Cardiac muscle cell (in vitro differentiated cells and primary cell): ENCODE data around the gene BCAS4. TPM values are rescaled to one million over a fixed set of nuclear protein-coding genes. Genes with fewer than 3 reads are reported as not detected.
A peak's percentile ranks its signal among the peaks of the same experiment; 100 is the strongest.
"Not testable (repeated sequence)": the region's sequence is repeated elsewhere in the genome, so short reads cannot be mapped to it uniquely, and the experiment has no call there.

ENCODE experiments used
- DNase-seq, 2 donors: peaks; one replicate each; pipeline versions ENCODE4 v3.0.0 to v3.0.0-alpha.2; 2010 to 2017; ENCODE audit warnings: low read depth in 1 of 2, low spot score in 1 of 2
- H3K27ac ChIP-seq: fragments of 200-600 bp; sonication (generic); 2 replicates; pipeline ENCODE4 v1.5.1; 2016
- H3K27me3 ChIP-seq: fragments of 200-600 bp; sonication (generic); 2 replicates; pipeline ENCODE4 v1.6.0; 2016; ENCODE audit warnings: control low read depth
- H3K36me3 ChIP-seq: fragments of 200-600 bp; sonication (generic); 2 replicates; pipeline ENCODE4 v1.5.1; 2016; ENCODE audit warnings: control low read depth
- H3K4me1 ChIP-seq: fragments of 200-600 bp; sonication (generic); 2 replicates; pipeline ENCODE4 v1.8.1; 2017; ENCODE audit warnings: low read depth, mild to moderate bottlenecking, mixed run types
- H3K4me3 ChIP-seq: fragments of 200-600 bp; sonication (generic); 2 replicates; pipeline ENCODE4 v1.5.1; 2016; ENCODE audit warnings: mild to moderate bottlenecking
- H3K9me3 ChIP-seq: fragments of 200-600 bp; sonication (generic); 2 replicates; pipeline ENCODE4 v1.5.1; 2017; ENCODE audit warnings: low read depth, mild to moderate bottlenecking, control low read depth
- polyA plus RNA-seq: library from polyadenylated mRNA; unstranded; fragments of >200 nt; fragmentation: Nextera tagmentation; extraction: Ambion mirVana; gene quantifications from 2 replicates; pipeline ENCODE4 v1.2.1, GENCODE V29; 2016
- total RNA-seq: library from RNA; depleted of rRNA; stranded (reverse); fragments of >200 nt; gene quantifications from 2 replicates; pipeline ENCODE4 v1.2.3, GENCODE V29; 2016
- TF ChIP-seq, protein P1 (sequence below): IDR thresholded peaks from 2 replicates; pipeline ENCODE4 v1.5.1; 2012; ENCODE audit warnings: low read depth, mild to moderate bottlenecking, low read length

Gene BCAS4
- total and polyA plus RNA-seq, 2 experiments from 2014 or later: 16.1 to 26.1 TPM

DNA sequence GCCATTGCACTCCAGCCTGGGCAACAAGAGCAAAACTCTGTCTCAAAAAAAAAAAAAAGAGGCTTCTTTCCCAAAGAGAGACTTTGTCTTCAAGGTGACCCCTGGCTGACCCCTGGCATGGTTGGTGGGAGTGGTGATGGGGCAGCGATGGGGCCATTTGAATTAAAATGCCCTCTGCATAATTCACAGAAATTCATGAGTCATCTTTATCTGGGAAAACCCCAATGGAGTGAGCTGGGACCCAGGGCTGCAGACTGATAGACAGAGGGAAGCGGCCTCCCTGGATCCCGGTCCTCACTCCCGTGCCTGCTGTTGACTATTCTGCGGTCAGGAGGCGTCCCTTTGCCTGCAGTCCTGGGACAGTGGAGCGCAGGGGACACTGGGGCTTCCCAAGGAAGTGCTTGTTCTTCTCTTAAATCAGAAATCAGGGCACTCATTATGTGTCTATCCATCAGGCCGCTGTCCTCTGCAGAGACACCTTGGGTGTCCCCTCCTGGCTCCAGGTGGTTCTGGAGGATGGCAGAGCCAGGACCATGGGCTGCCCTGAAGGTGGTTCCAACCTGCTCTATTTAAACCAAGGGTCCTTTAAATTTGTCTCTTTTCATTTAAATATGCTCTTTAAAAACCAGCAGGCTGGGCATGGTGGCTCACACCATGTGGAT, 23.3 kb upstream of the BCAS4 start:
- H3K4me3 ChIP-seq, H3K36me3 ChIP-seq, H3K9me3 ChIP-seq, H3K4me1 ChIP-seq, H3K27ac ChIP-seq, H3K27me3 ChIP-seq: not testable (repeated sequence)
- peak in 1 of 2 donors; percentile 49 for DNase-seq

DNA sequence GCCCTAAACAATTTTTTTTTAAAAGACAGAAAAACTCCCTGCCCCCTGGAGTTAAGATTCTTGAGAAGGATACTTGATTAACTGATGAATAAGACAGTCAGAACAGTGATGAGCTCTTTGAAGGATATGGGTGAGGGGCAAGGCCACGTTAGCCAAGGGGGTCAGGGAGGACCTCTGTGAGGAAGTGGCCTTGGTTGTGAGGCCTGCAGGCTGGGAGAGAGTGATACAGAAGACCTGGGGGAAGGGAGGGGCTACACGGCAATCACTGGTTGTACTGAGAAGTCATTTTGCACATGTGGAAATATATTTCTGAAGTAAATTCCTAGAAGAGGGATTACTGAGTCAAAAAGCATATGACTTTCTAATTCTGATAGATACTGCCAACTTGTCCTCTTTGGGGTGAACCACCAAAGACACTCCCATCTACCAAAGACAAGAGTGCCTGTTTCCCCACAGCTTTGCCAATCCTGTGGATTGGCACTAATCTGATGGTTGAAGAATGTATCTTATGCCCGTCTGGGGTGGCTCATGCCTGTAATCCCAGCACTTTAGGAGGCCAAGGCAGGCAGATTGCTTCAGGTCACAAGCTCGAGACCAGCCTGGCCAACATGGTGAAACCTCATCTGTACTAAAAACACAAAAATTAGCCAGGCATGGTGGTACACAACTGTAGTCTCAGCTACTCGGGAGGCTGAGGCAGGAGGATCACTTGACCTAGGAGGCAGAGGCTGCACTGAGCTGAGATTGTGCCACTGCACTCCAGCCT, 22.3 kb upstream of the BCAS4 start:
- Histone ChIP-seq H3K9me3 (no peaks in the 10 kb centered on the region), H3K27me3 (no peaks in the 10 kb centered on the region), H3K27ac (no peak overlapping the region), H3K4me3 (no peak overlapping the region), H3K4me1 (no peaks in the 10 kb centered on the region), H3K36me3 (no peaks in the 10 kb centered on the region)
- TF ChIP-seq, protein P1, sequence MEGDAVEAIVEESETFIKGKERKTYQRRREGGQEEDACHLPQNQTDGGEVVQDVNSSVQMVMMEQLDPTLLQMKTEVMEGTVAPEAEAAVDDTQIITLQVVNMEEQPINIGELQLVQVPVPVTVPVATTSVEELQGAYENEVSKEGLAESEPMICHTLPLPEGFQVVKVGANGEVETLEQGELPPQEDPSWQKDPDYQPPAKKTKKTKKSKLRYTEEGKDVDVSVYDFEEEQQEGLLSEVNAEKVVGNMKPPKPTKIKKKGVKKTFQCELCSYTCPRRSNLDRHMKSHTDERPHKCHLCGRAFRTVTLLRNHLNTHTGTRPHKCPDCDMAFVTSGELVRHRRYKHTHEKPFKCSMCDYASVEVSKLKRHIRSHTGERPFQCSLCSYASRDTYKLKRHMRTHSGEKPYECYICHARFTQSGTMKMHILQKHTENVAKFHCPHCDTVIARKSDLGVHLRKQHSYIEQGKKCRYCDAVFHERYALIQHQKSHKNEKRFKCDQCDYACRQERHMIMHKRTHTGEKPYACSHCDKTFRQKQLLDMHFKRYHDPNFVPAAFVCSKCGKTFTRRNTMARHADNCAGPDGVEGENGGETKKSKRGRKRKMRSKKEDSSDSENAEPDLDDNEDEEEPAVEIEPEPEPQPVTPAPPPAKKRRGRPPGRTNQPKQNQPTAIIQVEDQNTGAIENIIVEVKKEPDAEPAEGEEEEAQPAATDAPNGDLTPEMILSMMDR: no peak
- no peak for DNase-seq

DNA sequence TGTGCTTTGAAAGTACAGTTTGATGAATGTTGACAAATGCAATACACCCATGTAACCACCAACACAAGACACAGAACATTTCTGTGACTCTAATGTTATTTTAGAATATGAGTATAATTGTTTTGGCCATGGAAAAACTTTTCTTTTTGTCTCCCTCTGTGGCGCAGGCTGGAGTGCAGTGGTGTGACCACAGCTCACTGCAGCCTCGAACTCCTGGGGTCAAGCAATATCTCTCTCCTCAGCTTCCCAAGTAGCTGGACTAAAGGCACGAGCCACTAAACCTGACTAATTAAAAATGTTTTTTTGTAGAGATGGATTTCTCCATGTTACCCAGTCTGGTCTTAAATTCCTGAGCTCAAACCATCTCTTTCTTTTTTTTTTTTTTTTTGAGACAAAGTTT, 20.3 kb upstream of the BCAS4 start:
- Histone ChIP-seq H3K4me1 (no peaks in the 10 kb centered on the region), H3K4me3 (no peak overlapping the region), H3K9me3 (no peaks in the 10 kb centered on the region), H3K27ac (no peak overlapping the region), H3K36me3 (no peaks in the 10 kb centered on the region), H3K27me3 (no peaks in the 10 kb centered on the region)
- DNase-seq: no peak
- TF ChIP-seq, protein P1: no peak

DNA sequence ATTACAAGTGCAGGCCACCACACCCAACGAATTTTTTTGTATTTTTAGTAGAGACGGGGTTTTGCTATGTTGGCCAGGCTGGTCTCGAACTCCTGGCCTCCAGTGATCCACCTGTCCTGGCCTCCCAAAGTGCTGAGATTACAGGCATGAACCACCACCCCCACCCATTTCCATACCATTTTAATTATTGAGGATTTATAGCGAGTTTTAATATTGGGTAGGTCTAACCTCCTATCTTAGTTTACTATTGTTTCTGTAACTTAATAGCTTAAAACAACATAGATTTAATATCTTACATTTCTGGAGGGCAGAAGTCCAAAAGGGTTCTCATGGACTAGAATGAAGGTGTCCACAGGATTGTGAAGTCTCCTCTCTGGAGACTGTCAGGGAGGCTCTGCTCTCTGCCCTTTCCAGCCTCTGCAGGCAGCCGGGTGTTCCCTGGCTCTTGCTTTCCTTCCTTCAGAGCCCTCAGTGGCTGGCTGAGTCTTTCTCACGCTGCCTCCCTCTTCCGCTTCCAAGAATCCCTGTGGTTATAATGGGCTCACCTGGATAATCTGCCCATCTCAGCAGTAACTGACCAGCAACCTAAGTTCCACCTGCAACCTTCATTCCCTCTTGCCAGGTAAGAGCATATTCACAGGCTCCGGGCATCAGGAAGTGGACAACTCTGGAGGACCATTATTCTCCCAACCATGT, 18.6 kb upstream of the BCAS4 start:
- no peak overlapping the region for H3K27ac ChIP-seq
- H3K36me3 ChIP-seq: no peaks in the 10 kb centered on the region
- H3K4me3 ChIP-seq: no peak overlapping the region
- no peaks in the 10 kb centered on the region for H3K27me3 ChIP-seq
- no peak for DNase-seq
- H3K9me3 ChIP-seq: no peaks in the 10 kb centered on the region
- TF ChIP-seq, protein P1: no peak
- H3K4me1 ChIP-seq: no peaks in the 10 kb centered on the region

DNA sequence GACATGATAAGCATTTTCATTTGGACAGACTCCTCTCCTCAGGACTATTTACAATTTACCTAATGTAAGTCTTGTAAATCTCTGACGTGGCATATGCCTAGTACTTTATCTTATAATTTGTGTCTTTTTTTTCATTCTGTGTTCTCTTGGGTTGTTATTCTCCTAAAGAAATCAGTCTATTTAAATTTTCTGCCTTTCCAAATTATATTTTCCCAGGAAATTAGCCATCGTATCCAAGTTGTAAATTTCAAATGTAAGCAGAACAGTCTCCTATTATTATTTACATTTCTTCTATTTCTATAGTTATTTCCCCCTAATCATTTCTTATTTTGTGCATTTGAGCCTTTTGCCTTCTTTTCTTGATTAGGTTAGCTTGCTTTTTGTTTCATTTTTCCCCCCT, 17.5 kb upstream of the BCAS4 start:
- TF ChIP-seq, protein P1: no peak
- H3K4me1 ChIP-seq: no peaks in the 10 kb centered on the region
- H3K9me3 ChIP-seq: no peaks in the 10 kb centered on the region
- no peak overlapping the region for H3K4me3 ChIP-seq
- H3K27ac ChIP-seq: no peak overlapping the region
- no peaks in the 10 kb centered on the region for H3K36me3 ChIP-seq
- no peaks in the 10 kb centered on the region for H3K27me3 ChIP-seq
- no peak for DNase-seq

DNA sequence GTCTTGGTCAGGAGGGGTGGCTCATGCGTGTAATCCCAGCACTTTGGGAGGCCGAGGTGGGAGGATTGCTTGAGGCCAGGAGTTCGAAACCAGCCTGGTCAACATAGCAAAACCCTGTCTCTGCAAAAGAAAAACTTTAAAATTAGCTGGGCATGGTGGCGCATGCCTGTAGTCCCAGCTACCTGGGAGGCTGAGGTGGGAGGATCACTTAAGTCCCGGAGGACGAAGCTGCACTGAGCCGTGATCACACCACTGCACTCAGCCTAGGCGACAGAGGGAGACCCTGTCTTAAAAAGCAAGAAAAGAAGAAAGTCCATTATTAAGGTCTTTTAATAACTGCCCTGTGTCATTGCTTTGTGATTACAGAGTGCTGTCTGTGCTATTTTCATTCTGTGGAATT, 15.9 kb upstream of the BCAS4 start:
- DNase-seq: not testable (repeated sequence)

More for the DNA sequence above, 15.9 kb upstream of the BCAS4 start:
- not testable (repeated sequence) for H3K9me3 ChIP-seq, H3K4me3 ChIP-seq, H3K4me1 ChIP-seq, H3K27ac ChIP-seq, H3K36me3 ChIP-seq, H3K27me3 ChIP-seq
